Measurements from ENCODE around the gene PSD4. TPM values are rescaled to one million over a fixed set of nuclear protein-coding genes. Genes with fewer than 3 reads are reported as not detected.

PSD4 gene
- polyA plus RNA-seq, 1 of the 3 experiments (the other 2 are of a cell fraction), result 0.35 TPM

GRCh38 chr2:113150258-113150601, 23.5 kb upstream of the PSD4 start:
- TF ChIP-seq NRF1 (IDR thresholded peaks at IDR 0.05; ENCODE audit: low read depth, low read length) (no peak), TAF1 (IDR thresholded peaks at IDR 0.05; ENCODE audit: borderline replicate concordance, low read depth, low read length) (no peak), FOSL2 (IDR thresholded peaks at IDR 0.05; ENCODE audit: borderline replicate concordance, low read depth) (no peak), TEAD4 (IDR thresholded peaks at IDR 0.05; ENCODE audit: borderline replicate concordance, insufficient read depth) (no peak), CHD2 (IDR thresholded peaks at IDR 0.05; ENCODE audit: low read length, partially characterized antibody) (no peak), SIN3A (IDR thresholded peaks at IDR 0.05; ENCODE audit: borderline replicate concordance, low read depth, low read length) (no peak), RXRA (IDR thresholded peaks at IDR 0.05; ENCODE audit: borderline replicate concordance, low read depth) (no peak), USF2 (IDR thresholded peaks at IDR 0.05; ENCODE audit: borderline replicate concordance, low read depth, low read length) (no peak), YY1 (IDR thresholded peaks at IDR 0.05; ENCODE audit: low read depth) (no peak), CTCF (IDR thresholded peaks at IDR 0.05) (no peak), MXI1 (IDR thresholded peaks at IDR 0.05; ENCODE audit: low read depth, low read length) (no peak)
- TF ChIP-seq, protein P1, sequence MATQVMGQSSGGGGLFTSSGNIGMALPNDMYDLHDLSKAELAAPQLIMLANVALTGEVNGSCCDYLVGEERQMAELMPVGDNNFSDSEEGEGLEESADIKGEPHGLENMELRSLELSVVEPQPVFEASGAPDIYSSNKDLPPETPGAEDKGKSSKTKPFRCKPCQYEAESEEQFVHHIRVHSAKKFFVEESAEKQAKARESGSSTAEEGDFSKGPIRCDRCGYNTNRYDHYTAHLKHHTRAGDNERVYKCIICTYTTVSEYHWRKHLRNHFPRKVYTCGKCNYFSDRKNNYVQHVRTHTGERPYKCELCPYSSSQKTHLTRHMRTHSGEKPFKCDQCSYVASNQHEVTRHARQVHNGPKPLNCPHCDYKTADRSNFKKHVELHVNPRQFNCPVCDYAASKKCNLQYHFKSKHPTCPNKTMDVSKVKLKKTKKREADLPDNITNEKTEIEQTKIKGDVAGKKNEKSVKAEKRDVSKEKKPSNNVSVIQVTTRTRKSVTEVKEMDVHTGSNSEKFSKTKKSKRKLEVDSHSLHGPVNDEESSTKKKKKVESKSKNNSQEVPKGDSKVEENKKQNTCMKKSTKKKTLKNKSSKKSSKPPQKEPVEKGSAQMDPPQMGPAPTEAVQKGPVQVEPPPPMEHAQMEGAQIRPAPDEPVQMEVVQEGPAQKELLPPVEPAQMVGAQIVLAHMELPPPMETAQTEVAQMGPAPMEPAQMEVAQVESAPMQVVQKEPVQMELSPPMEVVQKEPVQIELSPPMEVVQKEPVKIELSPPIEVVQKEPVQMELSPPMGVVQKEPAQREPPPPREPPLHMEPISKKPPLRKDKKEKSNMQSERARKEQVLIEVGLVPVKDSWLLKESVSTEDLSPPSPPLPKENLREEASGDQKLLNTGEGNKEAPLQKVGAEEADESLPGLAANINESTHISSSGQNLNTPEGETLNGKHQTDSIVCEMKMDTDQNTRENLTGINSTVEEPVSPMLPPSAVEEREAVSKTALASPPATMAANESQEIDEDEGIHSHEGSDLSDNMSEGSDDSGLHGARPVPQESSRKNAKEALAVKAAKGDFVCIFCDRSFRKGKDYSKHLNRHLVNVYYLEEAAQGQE (IDR thresholded peaks at IDR 0.05; ENCODE audit: low read depth, low read length), result no peak

More at GRCh38 chr2:113150258-113150601, 23.5 kb upstream of the PSD4 start:
- Histone ChIP-seq H3K9ac (no peak overlapping the region), H2AFZ (ENCODE audit: low read depth) (no peak overlapping the region), H3K9me2 (no peaks in the 10 kb centered on the region), H3K36me3 (replicated peaks in 1 of 2; ENCODE audit: control insufficient read depth in 1 of 2, insufficient read depth in 2 of 2, low read length in 1 of 2) (no peaks in the 10 kb centered on the region), H3K4me3 (ENCODE audit: low read depth in 2 of 2, low read length in 1 of 2) (no peak overlapping the region), H3F3A (replicated peaks; ENCODE audit: insufficient read depth) (no peaks in the 10 kb centered on the region), H3K4me1 (ENCODE audit: control insufficient read depth in 1 of 2, insufficient read depth in 2 of 2, low read depth in 1 of 2, low read length in 1 of 2) (no peaks in the 10 kb centered on the region), H3K79me2 (ENCODE audit: insufficient read depth) (no peaks in the 10 kb centered on the region), H3K9me3 (no peaks in the 10 kb centered on the region), H3K27me3 (ENCODE audit: insufficient read depth) (peaks cover 13% of the 10 kb centered on the region; the same call in 1 of the 2 replicates), H4K20me1 (ENCODE audit: insufficient read depth) (no peaks in the 10 kb centered on the region), H3K4me2 (no peak overlapping the region), H3K27ac (ENCODE audit: low read depth in 2 of 2, low read length in 1 of 2) (no peak overlapping the region)
- ChIA-PET CTCF (interaction anchor here (3.3 kb wide), 1 partner anchor 13 kb away, joined by 23 read pairs; no protein-coding TSS in a partner anchor), POLR2A (no interaction called here)
- no peak for DNase-seq
- 21% methylated on average over 5 of the region's 5 CpGs for WGBS (ENCODE audit: low lambda C conversion rate)

All from SK-N-SH (cell line).